ENCODE measurements around the gene PRR15L. TPM values are rescaled to one million over a fixed set of nuclear protein-coding genes. Genes with fewer than 3 reads are reported as not detected.

Gene PRR15L
- total and polyA plus RNA-seq, 2 of the 4 experiments (the other 2 are of a cell fraction) = not detected

- H4K8ac ChIP-seq (ENCODE audit: low read depth in 2 of 2, low read length in 2 of 2) = no peak overlapping the region
- H3K9ac ChIP-seq (ENCODE audit: low read depth, low read length) = no peak overlapping the region
- no peak overlapping the region for H4K91ac ChIP-seq (ENCODE audit: insufficient read depth, low read depth, low read length)
- POLR2A ChIA-PET (ENCODE audit: unreplicated experiment) = no interaction called here
- CTCF ChIA-PET = no interaction called here
- no peak overlapping the region for H2AFZ ChIP-seq (replicated peaks; ENCODE audit: low read length, poor library complexity)
- no peak overlapping the region for H2BK15ac ChIP-seq (ENCODE audit: low read depth, low read length)
- no peak overlapping the region for H2BK20ac ChIP-seq (ENCODE audit: low read depth, low read length)
- H3K27me3 ChIP-seq (ENCODE audit: control insufficient read depth, insufficient read depth, low read length) = no peaks in the 10 kb centered on the region
- no peak overlapping the region for H3K14ac ChIP-seq (replicated peaks; ENCODE audit: low read depth, low read length)
- H3K9me1 ChIP-seq (ENCODE audit: insufficient read depth, low read length) = 0 out of 2 replicates have a peak, but pooled peaks cover 2% of the 10 kb centered on the region
- peaks cover 11% of the 10 kb centered on the region for H3K36me3 ChIP-seq (ENCODE audit: control insufficient read depth, insufficient read depth, low read length)
- BruUV-seq (replicated peaks) = no TSS peak
- H3K4ac ChIP-seq (ENCODE audit: low read depth, low read length) = no peak overlapping the region
- H2BK5ac ChIP-seq (ENCODE audit: low read depth, low read length, poor library complexity, severe bottlenecking) = no peak overlapping the region
- no peak overlapping the region for H4K5ac ChIP-seq (ENCODE audit: low read depth, low read length)
- TF ChIP-seq MXI1 (IDR thresholded peaks at IDR 0.05; ENCODE audit: borderline replicate concordance, low read depth, low read length) = no peak
- TF ChIP-seq BHLHE40 (IDR thresholded peaks at IDR 0.05; ENCODE audit: low read depth, low read length) = no peak
- intact Hi-C loops (cut with micrococcal nuclease) (no loop called here), in situ Hi-C loops (cut with MboI; ENCODE audit: low sequenced_read_pairs) (no loop called here), dilution Hi-C loops (cut with HindIII; ENCODE audit: low sequenced_read_pairs, unreplicated experiment) (no loop called here)
- no peaks in the 10 kb centered on the region for H3K4me1 ChIP-seq (ENCODE audit: control insufficient read depth, insufficient read depth, low read length)
- H2AK5ac ChIP-seq (ENCODE audit: low read depth, low read length) = no peak overlapping the region
- DNase-seq = no peak
- no peak overlapping the region for H3K18ac ChIP-seq (ENCODE audit: low read depth, low read length)
- no peak overlapping the region for H3K23ac ChIP-seq (ENCODE audit: low read depth, low read length)
- peaks cover 13 to 16% of the 10 kb centered on the region in 2 experiments; a peak in 3 of 4 replicates for H3K79me1 ChIP-seq (ENCODE audit: low read depth in 1 of 2, low read length in 2 of 2)
- no peak overlapping the region for H2AK9ac ChIP-seq (replicated peaks; ENCODE audit: low read depth, low read length, poor library complexity)
- no peak overlapping the region for H2BK120ac ChIP-seq (ENCODE audit: low read depth, low read length)
- no peaks in the 10 kb centered on the region for H4K20me1 ChIP-seq (ENCODE audit: insufficient read depth, low read length)
- H3K4me2 ChIP-seq (ENCODE audit: low read depth, low read length) = no peak overlapping the region
- ATAC-seq (ENCODE audit: low read depth) = no peak
- H3K9me3 ChIP-seq (ENCODE audit: control insufficient read depth, insufficient read depth, low read length) = no peaks in the 10 kb centered on the region
- H3K4me3 ChIP-seq (ENCODE audit: insufficient read depth, low read depth, low read length) = no peak overlapping the region
- 86% methylated on average over 2 of the region's 19 CpGs; no CpG with 5 or more reads in 1 of the 2 experiments for WGBS, 2 experiments (ENCODE audit: extremely low coverage in 2 of 2, insufficient read length in 1 of 2)
- H3K27ac ChIP-seq (ENCODE audit: insufficient read depth, low read length) = no peak overlapping the region
- no peak overlapping the region for H3K56ac ChIP-seq (ENCODE audit: extremely low read depth, insufficient read depth, low read length)
Measured at GRCh38 chr17:47916489-47917208, 41.0 kb downstream of the PRR15L start.
